HCT116 (cell line): ENCODE measurements around the gene CSNK2B. TPM values are rescaled to one million over a fixed set of nuclear protein-coding genes. Genes with fewer than 3 reads are reported as not detected.
A peak's percentile ranks its signal among the peaks of the same experiment; 100 is the strongest.

Experiments used
- ATAC-seq: fragments of 200-7000 bp; cut with Tn5 transposase; 2 replicates; pipeline ENCODE4 v1.9.1; 2020; ENCODE audit warnings: mild to moderate bottlenecking, moderate library complexity
- BruUV-seq: library from RNA; stranded (reverse); fragments of 400-500 nt; replicated peaks from 2 replicates; lab custom pipeline; 2021; lab: Mats Ljungman, UMichigan
- CTCF ChIA-PET: fragments of 300-600 bp; sonication (Branson Sonifier 250); formaldehyde crosslinking; loops from one replicate; lab custom pipeline; 2021; ENCODE audit warnings: antibody characterized with exemption; lab: Charles Lee
- POLR2A ChIA-PET: fragments of 300-600, 350-600 bp; sonication (Branson Sonifier 250); formaldehyde crosslinking; loops from one replicate; lab custom pipeline; 2021; ENCODE audit warnings: antibody characterized with exemption; lab: Charles Lee
- RAD21 ChIA-PET, 2 experiments: fragments of 300-600 bp; sonication (Branson Sonifier 250); formaldehyde crosslinking; loops; one replicate each; lab custom pipeline; 2023; ENCODE audit warnings: low total read pairs in 2 of 2; ENCODE audit not compliant: uncharacterized antibody in 2 of 2, unreplicated experiment in 2 of 2, low non-redundant PET in 1 of 2; lab: Charles Lee
- DNase-seq: peaks from one replicate; pipeline ENCODE4 v3.0.0-alpha.2; 2010; ENCODE audit warnings: low read depth, low spot score
- H2AFZ ChIP-seq: fragments of 200-600 bp; shearing (Covaris generic), sonication (generic); 2 replicates; pipeline ENCODE4 v1.6.1; 2017; ENCODE audit warnings: low read depth, mixed run types, mixed read lengths, antibody characterized with exemption, low read length; ENCODE audit not compliant: poor library complexity, severe bottlenecking
- H3K27ac ChIP-seq: 2 replicates; pipeline ENCODE4 v1.5.1; 2012; ENCODE audit warnings: low read depth, low read length
- H3K27me3 ChIP-seq: fragments of 200-600 bp; sonication (generic); 2 replicates; pipeline ENCODE4 v1.6.1; 2016; ENCODE audit warnings: mixed run types, low read length, mixed read lengths; ENCODE audit not compliant: insufficient read depth
- H3K36me3 ChIP-seq, 2 experiments: fragments of 200-500 bp in 1 of 2; fragments of 200-600 bp in 1 of 2; sonication (Bioruptor generic) in 1 of 2; sonication (generic) in 1 of 2; 2 replicates each; pipeline versions ENCODE4 v1.5.1 to v1.6.1; 2014 to 2016; ENCODE audit warnings: low read length in 2 of 2, inconsistent platforms in 1 of 2, mixed read lengths in 1 of 2, mixed run types in 1 of 2; ENCODE audit not compliant: insufficient read depth in 2 of 2, control insufficient read depth in 1 of 2
- H3K4me1 ChIP-seq, 2 experiments: fragments of 200-600 bp in 1 of 2; sonication (generic) in 1 of 2; 2 replicates each; pipeline versions ENCODE4 v1.5.1 to v1.6.1; 2012 to 2017; ENCODE audit warnings: low read length in 2 of 2, inconsistent platforms in 1 of 2, mild to moderate bottlenecking in 1 of 2, mixed read lengths in 1 of 2, mixed run types in 1 of 2, moderate library complexity in 1 of 2; ENCODE audit not compliant: insufficient read depth in 2 of 2, control insufficient read depth in 1 of 2
- H3K4me2 ChIP-seq: fragments of 200-600 bp; sonication (generic); 2 replicates; pipeline ENCODE4 v1.6.1; 2017; ENCODE audit warnings: mixed run types, low read length, mixed read lengths
- H3K4me3 ChIP-seq, 2 experiments: fragments of 200-600 bp in 1 of 2; sonication (generic) in 1 of 2; replicated peaks in 1 of 2; 2 replicates each; pipeline ENCODE4 v1.5.1; 2011 to 2016; ENCODE audit warnings: low read length in 2 of 2, control low read depth in 1 of 2, low read depth in 1 of 2, mild to moderate bottlenecking in 1 of 2, mixed read lengths in 1 of 2, mixed run types in 1 of 2
- H3K79me2 ChIP-seq: fragments of 200-600 bp; sonication (generic); 2 replicates; pipeline ENCODE4 v1.6.1; 2017; ENCODE audit warnings: mild to moderate bottlenecking, mixed run types, low read length, moderate library complexity, mixed read lengths; ENCODE audit not compliant: insufficient read depth
- H3K9ac ChIP-seq: fragments of 200-600 bp; sonication (generic); 2 replicates; pipeline ENCODE4 v1.6.1; 2016; ENCODE audit warnings: low read length, mixed read lengths
- H3K9me2 ChIP-seq: fragments of 200-600 bp; sonication (generic), shearing (Covaris generic); 2 replicates; pipeline ENCODE4 v1.6.1; 2017; ENCODE audit warnings: mixed run types, mild to moderate bottlenecking, moderate library complexity; ENCODE audit not compliant: insufficient read depth
- H3K9me3 ChIP-seq, 2 experiments: fragments of 200-500 bp in 1 of 2; fragments of 200-600 bp in 1 of 2; sonication (Bioruptor generic) in 1 of 2; sonication (generic) in 1 of 2; 2 replicates each; pipeline ENCODE4 v1.6.1; 2014 to 2017; ENCODE audit warnings: low read length in 2 of 2, mixed read lengths in 2 of 2, inconsistent platforms in 1 of 2, low read depth in 1 of 2, mild to moderate bottlenecking in 1 of 2, mixed run types in 1 of 2, moderate library complexity in 1 of 2; ENCODE audit not compliant: control insufficient read depth in 1 of 2, insufficient read depth in 1 of 2
- H4K20me1 ChIP-seq: fragments of 200-600 bp; sonication (generic), shearing (Covaris generic); 2 replicates; pipeline ENCODE4 v1.6.1; 2017; ENCODE audit warnings: mixed run types, mild to moderate bottlenecking, moderate library complexity; ENCODE audit not compliant: insufficient read depth
- CBX3 ChIP-seq: IDR thresholded peaks from 2 replicates; pipeline ENCODE4 v1.6.1; 2012; ENCODE audit warnings: low read depth
- ELF1 ChIP-seq: IDR thresholded peaks from 2 replicates; pipeline ENCODE4 v1.6.1; 2012; ENCODE audit warnings: low read depth, borderline replicate concordance
- EZH2 ChIP-seq: fragments of 200-600 bp; sonication (generic); IDR thresholded peaks from 2 replicates; pipeline ENCODE4 v1.6.1; 2017; ENCODE audit warnings: antibody characterized with exemption, mixed run types
- EZH2phosphoT487 ChIP-seq: fragments of 200-600 bp; IDR thresholded peaks from 2 replicates; pipeline ENCODE4 v1.6.1; 2018; ENCODE audit warnings: antibody characterized with exemption, borderline replicate concordance
- FOSL1 ChIP-seq: IDR thresholded peaks from 2 replicates; pipeline ENCODE4 v1.6.1; 2012; ENCODE audit warnings: low read depth
- JUND ChIP-seq: IDR thresholded peaks from 2 replicates; pipeline ENCODE4 v1.6.1; 2012
- POLR2A ChIP-seq: IDR thresholded peaks from 2 replicates; pipeline ENCODE4 v1.7.0; 2011; ENCODE audit warnings: borderline replicate concordance; ENCODE audit not compliant: insufficient read depth, insufficient read length; ENCODE audit errors: extremely low read depth
- POLR2AphosphoS5 ChIP-seq: IDR thresholded peaks from 2 replicates; pipeline ENCODE4 v1.6.1; 2011; ENCODE audit warnings: mild to moderate bottlenecking, low read depth, low read length, moderate library complexity
- RAD21 ChIP-seq: IDR thresholded peaks from 2 replicates; pipeline ENCODE4 v1.6.1; 2012; ENCODE audit warnings: low read depth, mild to moderate bottlenecking
- SP1 ChIP-seq: IDR thresholded peaks from 2 replicates; pipeline ENCODE4 v1.6.1; 2012; ENCODE audit warnings: low read depth
- SRF ChIP-seq: IDR thresholded peaks from 2 replicates; pipeline ENCODE4 v1.6.1; 2012; ENCODE audit warnings: low read depth
- YY1 ChIP-seq: IDR thresholded peaks from 2 replicates; pipeline ENCODE4 v1.6.1; 2011; ENCODE audit warnings: low read length, low read depth, moderate library complexity, mild to moderate bottlenecking; ENCODE audit not compliant: insufficient replicate concordance; ENCODE audit errors: extremely low read depth
- ZFX ChIP-seq: fragments of 450-650 bp; IDR thresholded peaks from 2 replicates; pipeline ENCODE4 v1.6.1; 2017
- ZNF274 ChIP-seq: fragments of 200-500 bp; sonication (Bioruptor generic); IDR thresholded peaks from 2 replicates; pipeline ENCODE4 v1.6.1; 2014; ENCODE audit warnings: mild to moderate bottlenecking, low read depth, low read length, inconsistent platforms
- intact Hi-C: fragments of 100-400 bp; cut with micrococcal nuclease; formaldehyde crosslinking; loops from 2 replicates; pipeline ENCODE4 v1.10.0; 2022
- total RNA-seq: library from RNA; stranded (reverse); gene quantifications from one replicate; pipeline ENCODE4 v1.2.1, GENCODE V29; 2021; ENCODE audit not compliant: unreplicated experiment
- TF ChIP-seq, protein P1 (sequence below): IDR thresholded peaks from 2 replicates; pipeline ENCODE4 v1.6.1; 2012
- TF ChIP-seq, protein P2 (sequence below): IDR thresholded peaks from 2 replicates; pipeline ENCODE4 v1.6.1; 2012
- TF ChIP-seq, protein P3 (sequence below), 3 experiments: fragments of 200-600 bp in 1 of 3; sonication (generic) in 1 of 3; IDR thresholded peaks in 2 of 3; conservative IDR thresholded peaks in 1 of 3; 2 replicates each; pipeline ENCODE4 v1.5.1; 2012 to 2017; ENCODE audit warnings: low read depth in 2 of 3, low read length in 2 of 3, antibody characterized with exemption in 1 of 3, borderline replicate concordance in 1 of 3, control low read depth in 1 of 3, mild to moderate bottlenecking in 1 of 3, mixed read lengths in 1 of 3, mixed run types in 1 of 3, moderate library complexity in 1 of 3; ENCODE audit not compliant: insufficient read depth in 1 of 3
- TF ChIP-seq, protein P4 (sequence below): IDR thresholded peaks from 2 replicates; pipeline ENCODE4 v1.6.1; 2012; ENCODE audit warnings: low read depth

The CSNK2B gene
- total RNA-seq, 1 experiment from 2014 or later: 210 TPM

DNA sequence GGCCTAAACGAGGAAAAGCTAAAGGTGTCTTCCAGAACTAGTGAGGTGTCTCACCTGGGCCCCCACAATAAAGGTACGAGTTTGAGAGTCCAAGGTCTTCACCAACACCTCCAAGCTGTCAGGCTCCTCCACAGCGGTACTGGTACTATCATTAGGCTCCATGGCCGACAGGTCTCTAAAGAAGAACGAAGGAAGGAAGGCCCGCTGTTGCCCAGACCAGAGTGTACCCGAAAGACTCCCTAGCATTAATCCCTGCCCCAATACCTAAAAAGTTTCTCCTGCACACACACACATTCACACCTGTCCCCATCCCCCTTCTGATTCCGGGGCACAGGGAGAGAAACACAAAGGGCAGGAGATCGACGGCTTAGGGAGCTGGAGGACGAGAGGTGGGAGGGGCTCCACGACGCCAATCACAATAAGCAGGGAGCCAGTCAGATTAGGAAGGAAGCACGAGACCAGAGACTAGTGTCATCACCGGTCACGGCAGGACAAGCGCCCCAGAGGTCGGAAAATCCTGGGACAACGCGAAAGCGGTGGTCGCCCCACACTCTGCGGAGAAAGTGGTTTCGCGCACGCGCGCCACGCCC lies 14.2 kb upstream of the CSNK2B start:
- ChIA-PET CTCF (no interaction called here), POLR2A (interaction anchor here (0.7 to 2.6 kb wide), 10 partner anchors 9 to 176 kb away, joined by 3 to 32 read pairs (median 4); partner anchors contain the start of genes C6orf47, CSNK2B, GPANK1 and HSPA1B), RAD21 (no interaction called here)
- Histone ChIP-seq H3K4me2 (peak overlapping the region; percentile 80), H3K9me3 (no peaks in the 10 kb centered on the region), H3K27ac (peak overlapping the region; percentile 89), H3K4me1 (peaks cover 7 to 21% of the 10 kb centered on the region in 2 experiments), H3K36me3 (peaks cover 22 to 28% of the 10 kb centered on the region in 2 experiments), H3K9ac (peak overlapping the region; percentile 80), H3K79me2 (peaks cover 53% of the 10 kb centered on the region), H3K9me2 (no peaks in the 10 kb centered on the region), H3K27me3 (no peaks in the 10 kb centered on the region), H4K20me1 (no peaks in the 10 kb centered on the region), H2AFZ (no peak overlapping the region), H3K4me3 (peak overlapping the region; percentile 55 to 66)
- peak; percentile 68 for ATAC-seq
- DNase-seq: peak; percentile 55
- TSS peak; percentile 65 for BruUV-seq
- no peak for TF ChIP-seq EZH2phosphoT487
- no peak for TF ChIP-seq FOSL1
- TF ChIP-seq, protein P1, sequence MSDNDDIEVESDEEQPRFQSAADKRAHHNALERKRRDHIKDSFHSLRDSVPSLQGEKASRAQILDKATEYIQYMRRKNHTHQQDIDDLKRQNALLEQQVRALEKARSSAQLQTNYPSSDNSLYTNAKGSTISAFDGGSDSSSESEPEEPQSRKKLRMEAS: no peak
- TF ChIP-seq EZH2: no peak
- no peak for TF ChIP-seq YY1
- TF ChIP-seq JUND: no peak
- TF ChIP-seq CBX3: no peak
- TF ChIP-seq, protein P2, sequence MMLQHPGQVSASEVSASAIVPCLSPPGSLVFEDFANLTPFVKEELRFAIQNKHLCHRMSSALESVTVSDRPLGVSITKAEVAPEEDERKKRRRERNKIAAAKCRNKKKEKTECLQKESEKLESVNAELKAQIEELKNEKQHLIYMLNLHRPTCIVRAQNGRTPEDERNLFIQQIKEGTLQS: no peak
- TF ChIP-seq ZNF274: no peak
- TF ChIP-seq RAD21: no peak
- no peak for TF ChIP-seq POLR2AphosphoS5
- TF ChIP-seq, protein P3, sequence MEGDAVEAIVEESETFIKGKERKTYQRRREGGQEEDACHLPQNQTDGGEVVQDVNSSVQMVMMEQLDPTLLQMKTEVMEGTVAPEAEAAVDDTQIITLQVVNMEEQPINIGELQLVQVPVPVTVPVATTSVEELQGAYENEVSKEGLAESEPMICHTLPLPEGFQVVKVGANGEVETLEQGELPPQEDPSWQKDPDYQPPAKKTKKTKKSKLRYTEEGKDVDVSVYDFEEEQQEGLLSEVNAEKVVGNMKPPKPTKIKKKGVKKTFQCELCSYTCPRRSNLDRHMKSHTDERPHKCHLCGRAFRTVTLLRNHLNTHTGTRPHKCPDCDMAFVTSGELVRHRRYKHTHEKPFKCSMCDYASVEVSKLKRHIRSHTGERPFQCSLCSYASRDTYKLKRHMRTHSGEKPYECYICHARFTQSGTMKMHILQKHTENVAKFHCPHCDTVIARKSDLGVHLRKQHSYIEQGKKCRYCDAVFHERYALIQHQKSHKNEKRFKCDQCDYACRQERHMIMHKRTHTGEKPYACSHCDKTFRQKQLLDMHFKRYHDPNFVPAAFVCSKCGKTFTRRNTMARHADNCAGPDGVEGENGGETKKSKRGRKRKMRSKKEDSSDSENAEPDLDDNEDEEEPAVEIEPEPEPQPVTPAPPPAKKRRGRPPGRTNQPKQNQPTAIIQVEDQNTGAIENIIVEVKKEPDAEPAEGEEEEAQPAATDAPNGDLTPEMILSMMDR (IDR thresholded peaks at IDR 0.05 in 2 of 3, conservative IDR thresholded peaks at IDR 0.05 in 1 of 3; ENCODE audit: borderline replicate concordance in 1 of 3, insufficient read depth in 1 of 3, low read depth in 2 of 3, low read length in 2 of 3): no peak
- TF ChIP-seq POLR2A: no peak
- TF ChIP-seq ELF1: no peak
- no peak for TF ChIP-seq ZFX
- TF ChIP-seq, protein P4, sequence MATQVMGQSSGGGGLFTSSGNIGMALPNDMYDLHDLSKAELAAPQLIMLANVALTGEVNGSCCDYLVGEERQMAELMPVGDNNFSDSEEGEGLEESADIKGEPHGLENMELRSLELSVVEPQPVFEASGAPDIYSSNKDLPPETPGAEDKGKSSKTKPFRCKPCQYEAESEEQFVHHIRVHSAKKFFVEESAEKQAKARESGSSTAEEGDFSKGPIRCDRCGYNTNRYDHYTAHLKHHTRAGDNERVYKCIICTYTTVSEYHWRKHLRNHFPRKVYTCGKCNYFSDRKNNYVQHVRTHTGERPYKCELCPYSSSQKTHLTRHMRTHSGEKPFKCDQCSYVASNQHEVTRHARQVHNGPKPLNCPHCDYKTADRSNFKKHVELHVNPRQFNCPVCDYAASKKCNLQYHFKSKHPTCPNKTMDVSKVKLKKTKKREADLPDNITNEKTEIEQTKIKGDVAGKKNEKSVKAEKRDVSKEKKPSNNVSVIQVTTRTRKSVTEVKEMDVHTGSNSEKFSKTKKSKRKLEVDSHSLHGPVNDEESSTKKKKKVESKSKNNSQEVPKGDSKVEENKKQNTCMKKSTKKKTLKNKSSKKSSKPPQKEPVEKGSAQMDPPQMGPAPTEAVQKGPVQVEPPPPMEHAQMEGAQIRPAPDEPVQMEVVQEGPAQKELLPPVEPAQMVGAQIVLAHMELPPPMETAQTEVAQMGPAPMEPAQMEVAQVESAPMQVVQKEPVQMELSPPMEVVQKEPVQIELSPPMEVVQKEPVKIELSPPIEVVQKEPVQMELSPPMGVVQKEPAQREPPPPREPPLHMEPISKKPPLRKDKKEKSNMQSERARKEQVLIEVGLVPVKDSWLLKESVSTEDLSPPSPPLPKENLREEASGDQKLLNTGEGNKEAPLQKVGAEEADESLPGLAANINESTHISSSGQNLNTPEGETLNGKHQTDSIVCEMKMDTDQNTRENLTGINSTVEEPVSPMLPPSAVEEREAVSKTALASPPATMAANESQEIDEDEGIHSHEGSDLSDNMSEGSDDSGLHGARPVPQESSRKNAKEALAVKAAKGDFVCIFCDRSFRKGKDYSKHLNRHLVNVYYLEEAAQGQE: no peak
- no peak for TF ChIP-seq SP1
- no peak for TF ChIP-seq SRF
- intact Hi-C loops: loop anchor here (1.0 kb wide), 2 partner anchors 31 to 105 kb away; partner anchors contain the start of genes ATP6V1G2 and PRRC2A
